GF-D8 (cell line): Measurements from ENCODE around the gene LCNL1.

Experiments used
- DNase-seq: peaks from one replicate; lab custom pipeline; 2025; lab: John Stamatoyannopoulos, UW

The LCNL1 gene

GRCh38 chr9:136982232-136983051 lies at the start of gene LCNL1:
LCNL1 (plus strand) TSS chr9:136982993; CDS start chr9:136983587, 594 bp downstream.
- DNase-seq: no peak

- DNase-seq: no peak
Observed at GRCh38 chr9:136934277-136934676, 48.5 kb upstream of the LCNL1 start.

DNA sequence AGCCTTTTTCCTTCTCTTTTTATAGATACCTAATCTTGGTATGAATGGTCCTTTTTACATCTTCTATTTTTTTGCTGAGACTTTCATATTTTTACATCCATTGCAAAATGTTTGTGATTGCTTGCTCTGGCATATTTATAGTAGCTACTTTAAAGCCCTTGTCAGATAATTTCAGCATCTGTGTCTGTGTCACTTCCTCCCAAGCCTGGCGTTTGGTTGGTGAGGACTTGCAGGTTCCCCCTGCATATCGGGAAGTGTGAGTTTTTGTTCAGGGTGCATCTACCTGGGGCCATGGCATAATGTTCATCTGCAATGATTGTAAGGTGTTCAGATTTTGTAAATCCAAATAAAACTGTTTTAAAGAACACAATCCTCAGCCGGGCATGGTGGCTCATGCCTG lies 47.1 kb upstream of the LCNL1 start:
- DNase-seq: no peak

GRCh38 chr9:136936645-136937170 lies 46.1 kb upstream of the LCNL1 start:
- no peak for DNase-seq

- DNase-seq: no peak
Observed at GRCh38 chr9:136937186-136938001, 45.4 kb upstream of the LCNL1 start.

DNA sequence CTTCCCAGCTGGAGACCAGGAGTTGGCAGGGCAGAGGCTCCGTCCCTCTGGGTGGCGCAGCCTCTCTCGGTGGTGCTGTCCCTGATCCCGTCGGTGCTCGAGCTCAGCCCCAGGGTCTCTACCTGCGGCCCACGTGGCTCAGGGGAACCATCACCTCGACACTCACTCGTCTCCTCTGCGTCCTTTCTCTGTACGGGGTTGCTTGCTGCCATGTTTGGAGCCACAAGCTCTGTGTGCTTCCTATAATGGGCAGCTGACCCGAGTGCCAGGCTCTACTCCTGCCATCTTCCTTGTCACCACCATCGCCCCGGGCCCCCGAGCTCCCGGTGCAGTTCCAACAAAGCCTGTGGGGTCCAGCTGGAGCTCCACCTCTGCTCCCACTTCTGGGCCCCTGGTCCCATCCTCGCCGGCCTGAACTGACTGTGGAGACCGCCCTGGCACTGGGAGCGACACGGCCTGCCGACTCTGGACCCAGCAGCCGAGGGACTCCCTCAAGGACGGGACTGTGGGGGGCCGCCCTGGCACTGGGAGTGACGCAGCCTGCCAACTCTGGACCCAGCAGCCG lies 43.3 kb upstream of the LCNL1 start:
- no peak for DNase-seq

DNA sequence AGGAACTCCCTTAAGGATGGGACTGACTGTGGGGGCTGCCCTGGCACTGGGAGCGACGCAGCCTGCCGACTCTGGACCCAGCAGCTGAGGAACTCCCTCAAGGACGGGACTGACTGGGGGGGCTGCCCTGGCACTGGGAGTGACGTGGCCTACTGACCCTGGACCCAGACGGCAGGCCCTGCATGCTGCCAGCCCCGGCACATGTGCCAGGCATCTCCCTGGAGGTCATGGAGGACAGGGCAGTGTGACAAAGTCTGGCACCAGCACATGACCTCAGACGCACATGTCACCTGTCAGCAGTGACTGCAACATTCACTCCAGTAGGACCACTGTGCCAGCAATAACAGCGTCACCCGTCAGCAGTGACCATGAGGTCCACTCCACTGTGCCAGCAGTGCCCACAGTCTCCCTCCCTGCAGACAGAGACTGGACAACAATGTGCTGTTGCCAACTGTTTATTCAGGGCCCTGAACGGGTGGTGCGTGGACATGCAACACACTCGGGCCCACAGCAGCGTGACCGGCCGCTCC lies 42.7 kb upstream of the LCNL1 start:
- DNase-seq: no peak

- DNase-seq: no peak
Observed at GRCh38 chr9:136940526-136941230, 42.1 kb upstream of the LCNL1 start.

GRCh38 chr9:136941231-136942111 lies 41.3 kb upstream of the LCNL1 start:
- no peak for DNase-seq

- DNase-seq: no peak
Observed at GRCh38 chr9:136942112-136942880, 40.5 kb upstream of the LCNL1 start.

GRCh38 chr9:136942881-136943230 lies 39.9 kb upstream of the LCNL1 start:
- no peak for DNase-seq

GRCh38 chr9:136943291-136944211 lies 39.2 kb upstream of the LCNL1 start:
- DNase-seq: no peak

GRCh38 chr9:136944212-136944518 lies 38.6 kb upstream of the LCNL1 start:
- DNase-seq: no peak

GRCh38 chr9:136944519-136945332 lies 38.1 kb upstream of the LCNL1 start, which contains the start of the genes C8G and FBXW5:
C8G (plus strand) TSS chr9:136945243; CDS start chr9:136945321, 78 bp downstream.
FBXW5 (minus strand) TSS chr9:136944738; CDS start chr9:136944083, 655 bp downstream.
- DNase-seq: peak; percentile 70

DNA sequence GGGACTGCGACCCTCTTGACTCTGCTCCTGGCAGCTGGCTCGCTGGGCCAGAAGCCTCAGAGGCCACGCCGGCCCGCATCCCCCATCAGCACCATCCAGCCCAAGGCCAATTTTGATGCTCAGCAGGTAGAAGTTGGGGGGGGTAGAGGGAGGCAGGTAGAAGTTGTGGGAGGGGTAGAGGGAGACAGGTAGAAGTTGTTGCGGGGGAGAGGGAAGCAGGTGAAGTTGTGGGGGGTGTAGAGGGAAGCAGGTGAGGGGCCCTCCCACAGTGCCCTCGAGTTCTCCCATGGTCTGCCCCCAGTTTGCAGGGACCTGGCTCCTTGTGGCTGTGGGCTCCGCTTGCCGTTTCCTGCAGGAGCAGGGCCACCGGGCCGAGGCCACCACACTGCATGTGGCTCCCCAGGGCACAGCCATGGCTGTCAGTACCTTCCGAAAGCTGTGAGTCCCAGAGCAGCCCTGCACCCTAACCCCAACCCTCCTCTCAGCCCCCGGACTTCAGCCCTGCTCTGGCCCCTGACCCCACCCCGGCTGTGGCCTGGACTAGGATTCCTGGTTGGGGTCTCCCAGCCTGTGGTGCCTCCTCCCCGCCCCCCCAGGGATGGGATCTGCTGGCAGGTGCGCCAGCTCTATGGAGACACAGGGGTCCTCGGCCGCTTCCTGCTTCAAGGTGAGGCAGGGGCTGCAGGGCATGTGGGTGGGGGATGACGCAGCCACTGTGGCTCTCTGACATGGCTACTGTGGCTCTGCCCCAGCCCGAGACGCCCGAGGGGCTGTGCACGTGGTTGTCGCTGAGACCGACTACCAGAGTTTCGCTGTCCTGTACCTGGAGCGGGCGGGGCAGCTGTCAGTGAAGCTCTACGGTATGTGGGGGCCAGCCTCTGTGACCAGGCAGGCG lies 37.2 kb upstream of the LCNL1 start:
- no peak for DNase-seq

- no peak for DNase-seq
Observed at GRCh38 chr9:136946228-136947027, 36.4 kb upstream of the LCNL1 start.
